Thyroid gland (tissue), 4 donors: ENCODE data around the gene CNGA3.

Experiments used
- CTCF ChIP-seq, 6 experiments: fragments of 200-600 bp in 3 of 6; fragments of 450-650 bp in 3 of 6; sonication (generic) in 3 of 6; IDR thresholded peaks; one replicate each; pipeline ENCODE4 v1.5.1; 2016 to 2019; ENCODE audit warnings: antibody characterized with exemption in 6 of 6, mild to moderate bottlenecking in 2 of 6, inconsistent platforms in 1 of 6, moderate library complexity in 1 of 6
- POLR2A ChIP-seq, 2 donors: fragments of 450-650 bp; IDR thresholded peaks; one replicate each; pipeline ENCODE4 v1.6.1; 2017; ENCODE audit warnings: antibody characterized with exemption in 2 of 2, mild to moderate bottlenecking in 2 of 2, moderate library complexity in 1 of 2

- TF ChIP-seq CTCF (IDR thresholded peaks at IDR 0.05): no peak
- no peak for TF ChIP-seq POLR2A (IDR thresholded peaks at IDR 0.05)
Observed at GRCh38 chr2:98359986-98360385, 13.7 kb downstream of the CNGA3 start.
